Fibroblast of skin of left biceps (primary cell): ENCODE data around the gene ADAM12.
"Not testable (repeated sequence)": the region's sequence is repeated elsewhere in the genome, so short reads cannot be mapped to it uniquely, and the experiment has no call there.

Source experiments
- DNase-seq, 2 experiments: peaks; one replicate each; pipeline ENCODE4 v3.0.0-alpha.2; 2013; ENCODE audit warnings: low read depth in 2 of 2

Gene ADAM12

GRCh38 chr10:126402721-126403695 lies 14.7 kb upstream of the ADAM12 start:
- DNase-seq = no peak

- no peak for DNase-seq
Observed at GRCh38 chr10:126400641-126401040, 12.4 kb upstream of the ADAM12 start.

GRCh38 chr10:126398924-126399323 lies 10.6 kb upstream of the ADAM12 start:
- DNase-seq = no peak

DNA sequence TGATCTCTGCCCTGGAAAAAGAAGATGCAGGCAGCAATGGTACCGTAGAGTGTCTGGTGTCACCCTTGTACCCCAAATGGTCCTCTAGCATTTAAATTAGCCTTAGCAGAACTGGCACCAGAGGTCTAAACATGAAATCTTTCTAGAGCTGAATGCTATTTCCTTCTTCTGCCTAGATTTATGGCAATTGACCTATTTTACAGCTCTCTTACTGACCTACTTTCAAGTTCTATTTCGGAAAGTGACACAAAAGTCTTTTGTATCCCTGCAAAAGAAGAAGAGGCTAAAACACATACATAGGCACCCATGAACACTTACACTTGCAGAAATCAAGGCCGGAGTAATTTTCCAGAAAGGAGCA lies 10.1 kb upstream of the ADAM12 start:
- no peak for DNase-seq

GRCh38 chr10:126397640-126398382 lies 9.5 kb upstream of the ADAM12 start:
- peak; percentile 96 to 97 for DNase-seq

- DNase-seq = no peak
Observed at GRCh38 chr10:126397156-126397555, 8.9 kb upstream of the ADAM12 start.

- DNase-seq = no peak
Observed at GRCh38 chr10:126394948-126395347, 6.7 kb upstream of the ADAM12 start.

- DNase-seq = no peak
Observed at GRCh38 chr10:126393076-126393475, 4.8 kb upstream of the ADAM12 start.

GRCh38 chr10:126392469-126392868 lies 4.2 kb upstream of the ADAM12 start:
- DNase-seq = no peak

DNA sequence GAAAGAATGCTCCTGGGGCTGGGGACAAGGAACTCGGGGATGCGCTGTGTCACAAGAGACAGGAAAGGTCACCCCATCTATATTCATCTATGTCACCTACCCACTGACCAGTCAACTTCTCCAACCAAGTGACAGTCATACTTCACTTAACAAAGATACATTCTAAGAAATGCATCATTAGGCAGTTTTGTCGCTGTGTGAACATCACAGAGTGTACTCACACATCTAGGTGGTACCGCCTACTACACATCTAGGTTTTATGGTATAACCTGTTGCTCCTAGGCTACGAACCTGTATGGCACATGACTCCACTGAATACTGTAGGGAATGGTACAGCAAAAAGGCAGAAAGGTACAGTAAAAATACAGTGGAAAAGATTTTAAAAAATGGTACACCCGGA lies 3.8 kb upstream of the ADAM12 start:
- DNase-seq = no peak

- no peak for DNase-seq
Observed at GRCh38 chr10:126391192-126391885, 3.1 kb upstream of the ADAM12 start.

DNA sequence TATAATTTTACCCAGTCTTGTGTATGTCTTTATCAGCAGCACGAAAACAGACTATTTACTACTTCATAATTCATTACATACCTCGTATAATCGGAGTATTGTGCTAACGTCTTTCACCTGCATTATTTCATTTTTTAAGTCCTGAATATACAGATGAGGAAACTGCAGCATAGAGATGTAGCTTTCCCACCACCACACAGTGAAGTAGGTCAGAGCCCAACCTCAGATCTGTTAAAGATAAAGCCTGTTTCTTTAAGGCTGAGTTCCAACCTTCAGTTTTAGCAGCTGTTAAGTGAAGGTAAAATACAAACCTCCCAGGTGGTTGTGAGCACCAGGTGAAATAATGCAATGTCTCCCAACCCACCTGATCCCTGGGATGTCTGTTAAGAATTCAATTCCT lies 2.0 kb upstream of the ADAM12 start:
- DNase-seq = no peak

DNA sequence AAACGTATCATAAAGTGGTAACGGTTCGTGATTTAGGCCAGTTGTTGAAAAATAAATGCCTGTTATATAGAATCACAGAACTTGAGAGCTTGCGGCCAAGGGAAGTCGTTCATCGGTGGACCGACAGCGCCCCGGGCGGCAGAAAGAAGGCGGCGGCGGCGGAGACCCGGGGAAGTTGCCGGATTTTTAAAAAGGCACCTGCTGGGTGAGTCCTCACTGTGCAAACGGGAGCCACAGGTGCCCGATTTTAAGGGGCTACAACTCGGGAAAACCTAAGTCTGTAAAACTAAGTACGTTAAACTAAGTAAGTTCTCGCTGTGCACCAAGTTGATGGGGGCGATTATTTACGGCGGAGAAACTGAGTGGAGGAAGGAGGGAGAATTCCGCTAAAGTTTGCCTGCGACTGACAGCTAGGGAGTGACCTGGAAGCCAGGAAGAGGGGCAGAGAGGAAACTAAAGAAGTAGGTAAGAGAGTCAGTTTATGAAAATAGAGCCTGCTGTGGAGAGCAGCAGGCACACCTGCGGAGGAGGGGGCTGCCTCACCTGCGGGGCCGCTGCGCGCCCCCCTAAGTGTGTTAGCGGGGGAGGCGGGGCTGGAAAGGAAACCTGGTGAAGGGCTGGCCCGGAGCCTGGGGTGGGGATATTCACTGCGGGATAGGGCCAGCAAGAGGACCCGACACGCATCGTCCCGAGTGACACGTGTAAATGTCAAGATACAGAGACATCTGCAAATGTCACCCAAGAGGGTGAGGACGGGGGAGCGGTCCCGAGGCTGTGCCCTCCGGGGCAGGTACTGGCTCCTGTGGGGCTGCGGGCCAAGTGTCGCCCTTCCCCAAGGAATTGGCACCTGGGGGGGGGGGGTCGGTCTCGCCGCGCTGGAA lies 996 bp downstream of the ADAM12 start:
- no peak for DNase-seq

GRCh38 chr10:126384269-126384873 lies 3.9 kb downstream of the ADAM12 start:
- peak; percentile 75 to 77 for DNase-seq

GRCh38 chr10:126380352-126381076 lies 7.8 kb downstream of the ADAM12 start:
- DNase-seq = no peak

DNA sequence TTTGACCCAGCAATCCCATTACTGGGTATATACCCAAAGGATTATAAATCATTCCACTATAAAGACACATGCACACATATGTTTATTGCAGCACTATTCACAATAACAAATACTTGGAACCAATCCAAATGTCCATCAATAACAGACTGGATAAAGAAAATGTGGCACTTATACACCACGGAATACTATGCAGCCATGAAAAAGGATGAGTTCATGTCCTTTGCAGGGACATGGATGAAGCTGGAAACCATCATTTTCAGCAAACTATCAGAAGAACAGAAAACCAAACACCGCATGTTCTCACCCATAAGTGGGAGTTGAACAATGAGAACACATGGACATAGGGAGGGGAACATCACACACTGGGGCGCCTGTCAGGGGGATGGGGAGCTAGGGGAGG lies 9.1 kb downstream of the ADAM12 start:
- not testable (repeated sequence) for DNase-seq

DNA sequence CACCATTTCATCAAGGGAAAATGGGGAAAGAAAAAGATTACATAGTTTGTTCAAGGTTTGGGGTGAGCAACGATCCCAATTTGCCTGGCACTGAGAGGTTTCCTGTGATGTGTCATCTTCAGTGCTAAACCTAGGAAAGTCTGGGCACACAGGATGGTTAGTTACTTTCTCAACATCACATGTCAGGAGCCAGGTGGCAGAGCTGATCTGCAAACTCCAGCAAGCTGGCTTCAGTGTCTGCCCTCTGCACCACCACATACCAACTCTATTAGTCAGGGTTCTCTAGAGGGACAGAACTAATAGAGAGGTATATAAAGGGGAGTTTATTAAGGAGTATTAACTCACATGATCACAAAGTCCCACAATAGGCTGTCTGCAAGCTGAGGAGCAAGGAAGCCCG lies 11.3 kb downstream of the ADAM12 start:
- no peak for DNase-seq

GRCh38 chr10:126375926-126376554 lies 12.2 kb downstream of the ADAM12 start:
- no peak for DNase-seq

- DNase-seq = no peak
Observed at GRCh38 chr10:126375299-126375698, 13.0 kb downstream of the ADAM12 start.

DNA sequence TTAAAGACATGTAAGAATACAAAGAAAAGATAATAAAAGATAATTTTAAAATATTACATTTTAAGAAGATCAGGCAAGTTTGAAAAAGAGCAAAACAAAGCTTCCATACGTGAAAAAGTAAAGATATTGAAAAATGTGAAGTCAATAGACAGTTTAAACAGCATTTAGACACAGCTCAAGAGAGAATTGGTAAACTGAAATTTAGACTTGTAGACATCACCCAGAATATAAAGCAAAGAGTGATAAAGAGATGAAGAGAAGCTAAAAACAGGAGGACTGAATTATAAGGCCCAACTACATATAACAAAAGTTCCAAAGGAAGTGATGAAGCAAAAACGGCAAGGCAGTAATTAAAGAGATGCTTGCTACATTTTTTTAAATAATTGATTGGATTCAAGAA lies 13.8 kb downstream of the ADAM12 start:
- DNase-seq = no peak
